Activated effector memory CD4-positive, alpha-beta T cell treated with anti-CD3 and anti-CD28 coated beads, Interleukin-2, amount 50 U/mL, for 16 hours (primary cell): ENCODE measurements around the gene PI4K2A.

Experiments used
- DNase-seq: peaks from one replicate; pipeline ENCODE4 v3.0.0-alpha.2; 2020

The PI4K2A gene

GRCh38 chr10:97640174-97640867 lies at the start of gene PI4K2A:
Gene PI4K2A (plus strand): TSS chr10:97640671. CDS start chr10:97640743, 72 bp downstream.
- DNase-seq: peak; percentile 100

- no peak for DNase-seq
Measured at GRCh38 chr10:97590748-97591495, 49.5 kb upstream of the PI4K2A start.

DNA sequence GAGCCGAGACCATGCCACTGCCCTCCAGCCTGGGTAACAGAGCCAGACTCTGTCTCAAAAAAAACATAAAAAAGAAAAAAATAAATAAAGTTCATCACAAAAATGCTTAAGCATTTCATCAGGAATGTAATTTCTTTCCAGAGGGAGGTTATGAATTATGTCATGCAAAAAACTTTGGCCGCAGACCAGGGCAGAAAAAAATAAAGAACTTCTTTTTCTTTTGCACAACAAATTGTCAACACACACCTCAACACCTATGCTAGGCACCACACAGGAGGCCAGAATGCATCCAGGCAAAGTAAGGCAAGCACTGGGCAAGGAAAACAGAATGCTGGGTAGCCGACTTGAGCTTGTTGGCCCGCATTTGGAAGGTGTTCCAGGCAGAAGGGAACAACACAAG lies 47.0 kb upstream of the PI4K2A start:
- DNase-seq: no peak

GRCh38 chr10:97596101-97597082 lies 44.1 kb upstream of the PI4K2A start:
- no peak for DNase-seq

GRCh38 chr10:97597778-97598177 lies 42.7 kb upstream of the PI4K2A start:
- DNase-seq: no peak

DNA sequence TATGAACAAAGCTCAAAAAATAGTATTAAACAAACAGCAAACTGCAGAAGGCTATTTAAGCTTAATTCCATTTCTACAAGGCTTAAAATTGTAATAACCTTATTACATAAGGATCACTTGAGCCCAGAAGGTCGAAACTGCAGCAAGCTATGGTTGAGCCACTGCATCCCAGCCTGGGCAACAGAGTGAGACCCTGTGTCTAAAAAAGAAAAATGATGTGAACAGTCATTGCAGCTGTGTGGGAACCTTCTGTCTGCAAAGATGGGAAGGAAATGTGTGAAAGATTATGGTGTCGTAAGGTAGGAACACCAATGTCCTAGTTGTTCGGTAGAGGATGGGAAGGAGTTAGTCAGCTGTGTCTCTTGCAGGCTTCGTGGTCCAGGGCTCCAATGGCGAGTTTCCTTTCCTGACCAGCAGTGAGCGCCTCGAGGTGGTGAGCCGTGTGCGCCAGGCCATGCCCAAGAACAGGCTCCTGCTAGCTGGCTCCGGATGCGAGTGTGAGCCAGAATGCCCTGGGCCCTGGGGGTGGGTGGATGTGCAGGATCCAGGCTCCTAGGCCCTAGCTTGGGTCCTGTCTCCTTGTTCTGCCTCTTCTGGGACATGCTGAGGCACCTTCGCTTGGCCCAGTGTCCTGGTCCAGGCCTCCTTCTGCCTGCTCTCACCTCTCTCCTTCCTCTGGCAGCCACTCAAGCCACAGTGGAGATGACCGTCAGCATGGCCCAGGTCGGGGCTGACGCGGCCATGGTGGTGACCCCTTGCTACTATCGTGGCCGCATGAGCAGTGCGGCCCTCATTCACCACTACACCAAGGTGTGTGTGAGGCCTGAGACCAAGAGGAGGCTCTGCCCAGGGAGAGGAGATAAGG lies 41.8 kb upstream of the PI4K2A start:
- DNase-seq: no peak

DNA sequence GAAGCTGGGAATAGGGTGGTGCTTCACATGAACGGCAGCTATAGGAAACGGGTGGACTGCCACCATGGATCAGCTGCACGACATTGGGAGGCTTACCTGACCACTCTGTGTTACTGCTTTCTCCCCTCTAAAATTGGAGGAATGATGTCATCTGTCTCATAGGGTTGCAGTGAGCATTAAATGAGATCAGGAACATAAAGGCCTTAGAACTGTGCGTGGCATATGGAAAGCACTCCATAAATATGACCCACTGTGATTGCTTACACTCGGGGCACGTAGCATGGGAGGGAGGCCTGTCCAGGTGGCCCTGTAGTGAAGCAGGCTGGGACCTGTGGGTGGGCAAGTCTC lies 41.2 kb upstream of the PI4K2A start:
- no peak for DNase-seq

GRCh38 chr10:97600616-97601015 lies 39.9 kb upstream of the PI4K2A start:
- no peak for DNase-seq

DNA sequence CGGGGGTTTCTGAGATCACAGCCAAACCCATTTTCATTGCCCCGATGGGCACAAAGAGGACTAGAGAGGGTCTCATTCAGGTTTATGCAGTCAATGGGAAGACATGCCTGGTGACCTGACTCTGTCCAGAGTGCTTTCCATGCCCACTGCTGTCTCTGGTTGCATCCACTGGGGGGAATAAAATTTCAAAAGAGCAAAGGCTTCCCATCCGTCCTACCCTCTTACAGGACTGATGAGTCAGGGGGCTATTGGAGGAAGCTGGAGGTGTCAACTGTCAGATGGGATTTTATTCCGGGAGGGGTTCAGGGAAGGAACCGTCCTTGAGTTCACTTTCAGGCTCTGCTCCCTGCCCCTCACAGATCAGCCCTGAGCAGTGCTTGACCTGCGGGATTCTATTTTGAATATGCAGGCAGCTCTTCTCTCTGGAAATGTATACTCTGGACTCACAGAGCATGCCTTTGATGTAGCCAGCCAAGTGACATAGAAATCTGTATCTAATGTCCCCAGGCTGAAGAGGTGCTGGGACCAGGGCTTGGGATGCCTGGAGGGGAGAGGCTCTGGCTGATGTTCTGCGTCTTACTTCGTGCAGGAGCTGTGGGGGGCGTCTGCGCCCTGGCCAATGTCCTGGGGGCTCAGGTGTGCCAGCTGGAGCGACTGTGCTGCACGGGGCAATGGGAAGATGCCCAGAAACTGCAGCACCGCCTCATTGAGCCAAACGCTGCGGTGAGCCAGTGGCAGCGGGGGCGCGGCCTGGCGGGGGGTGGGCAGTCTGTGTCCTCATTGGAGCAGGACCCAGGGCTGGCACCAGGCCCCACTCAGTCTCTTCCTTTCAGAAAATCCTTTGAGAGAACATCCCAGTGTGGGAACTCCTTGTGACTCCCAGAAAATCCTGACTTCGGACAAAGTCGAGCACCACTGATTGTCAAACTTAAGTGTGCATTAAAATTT lies 38.9 kb upstream of the PI4K2A start:
- DNase-seq: no peak

DNA sequence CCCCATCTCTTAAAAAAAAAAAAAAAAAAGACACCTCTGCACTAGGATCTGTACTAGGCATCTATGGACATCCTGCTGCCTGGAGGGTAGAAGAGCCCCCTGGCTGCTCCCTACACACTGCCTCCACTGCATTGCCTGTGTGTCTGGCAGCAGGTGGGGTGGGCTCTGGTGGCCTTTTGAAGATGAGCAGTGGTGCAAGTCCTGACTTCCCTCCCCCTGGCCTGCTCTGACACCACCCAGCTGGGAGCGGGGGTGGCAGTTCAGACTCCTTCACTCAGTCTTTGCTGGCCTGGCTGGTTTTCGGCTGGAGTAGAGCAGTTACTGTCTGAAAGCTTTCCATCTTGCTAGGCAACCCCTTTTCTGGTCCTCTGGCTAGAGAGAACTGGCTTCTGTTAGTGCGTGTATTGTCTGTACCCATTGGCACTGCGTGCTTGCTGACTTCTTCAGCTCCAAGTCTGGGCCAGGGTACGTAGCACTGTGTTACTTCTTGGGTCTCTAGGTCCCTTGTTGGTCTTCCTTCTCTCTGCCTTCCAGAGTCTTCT lies 33.3 kb upstream of the PI4K2A start:
- no peak for DNase-seq

- no peak for DNase-seq
Measured at GRCh38 chr10:97608991-97609561, 31.4 kb upstream of the PI4K2A start.

DNA sequence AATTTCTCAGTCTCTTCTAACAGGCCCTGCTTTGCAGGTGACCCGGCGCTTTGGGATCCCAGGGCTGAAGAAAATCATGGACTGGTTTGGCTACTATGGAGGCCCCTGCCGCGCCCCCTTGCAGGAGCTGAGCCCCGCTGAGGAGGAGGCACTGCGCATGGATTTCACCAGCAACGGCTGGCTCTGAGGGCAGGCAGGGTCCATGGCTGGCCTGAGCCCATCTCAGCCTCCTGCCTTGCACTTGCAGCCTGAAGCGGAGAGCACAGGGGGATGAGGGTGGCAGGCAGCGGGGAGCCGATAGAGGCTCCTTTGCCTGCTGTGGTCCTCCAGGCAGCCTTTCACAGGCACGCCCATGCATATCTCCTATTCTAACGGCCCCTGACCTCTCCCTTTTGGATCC lies 29.0 kb upstream of the PI4K2A start:
- no peak for DNase-seq

GRCh38 chr10:97612386-97612785 lies 28.1 kb upstream of the PI4K2A start:
- no peak for DNase-seq

GRCh38 chr10:97618285-97618684 lies 22.2 kb upstream of the PI4K2A start:
- DNase-seq: no peak

DNA sequence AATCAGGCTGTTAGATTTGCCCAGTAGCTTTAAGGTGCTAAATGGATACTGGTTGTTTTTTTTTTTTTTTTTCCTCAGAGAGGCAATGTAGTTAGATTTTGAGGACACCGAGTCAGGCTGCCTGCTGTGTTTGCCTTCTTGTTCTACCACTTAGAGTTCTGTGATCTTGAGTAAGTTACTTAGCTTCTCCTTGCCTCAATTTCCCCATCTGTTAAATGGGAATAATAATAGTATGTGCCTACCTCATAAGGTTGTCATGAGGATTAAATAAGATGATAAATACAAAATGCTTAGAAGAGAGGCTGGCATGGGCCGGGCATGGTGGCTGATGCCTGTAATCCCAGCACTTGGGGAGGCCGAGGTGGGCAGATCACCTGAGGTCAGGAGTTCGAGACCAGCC lies 21.7 kb upstream of the PI4K2A start:
- no peak for DNase-seq

DNA sequence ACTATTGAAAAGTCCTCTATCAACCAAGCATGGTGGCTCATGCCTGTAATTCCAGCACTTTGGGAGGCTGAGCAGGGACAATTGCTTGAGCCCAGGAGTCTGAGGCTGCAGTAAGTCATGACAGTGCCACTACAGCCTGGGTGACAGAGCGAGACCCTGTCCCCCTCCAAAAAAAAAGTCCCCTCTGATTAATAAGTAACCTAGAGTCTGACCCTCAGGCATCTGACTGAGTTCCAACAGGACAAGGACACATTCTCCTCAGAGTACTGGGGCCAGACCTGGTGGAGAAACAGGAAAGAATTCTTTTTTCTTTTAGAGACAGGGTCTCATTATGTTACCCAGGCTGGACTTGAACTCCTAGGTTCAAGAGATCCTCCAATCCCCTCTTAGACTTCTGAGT lies 17.2 kb upstream of the PI4K2A start:
- no peak for DNase-seq

- no peak for DNase-seq
Measured at GRCh38 chr10:97627731-97628130, 12.7 kb upstream of the PI4K2A start.

- DNase-seq: no peak
Measured at GRCh38 chr10:97628228-97628627, 12.2 kb upstream of the PI4K2A start.

GRCh38 chr10:97629289-97629688 lies 11.2 kb upstream of the PI4K2A start:
- no peak for DNase-seq

DNA sequence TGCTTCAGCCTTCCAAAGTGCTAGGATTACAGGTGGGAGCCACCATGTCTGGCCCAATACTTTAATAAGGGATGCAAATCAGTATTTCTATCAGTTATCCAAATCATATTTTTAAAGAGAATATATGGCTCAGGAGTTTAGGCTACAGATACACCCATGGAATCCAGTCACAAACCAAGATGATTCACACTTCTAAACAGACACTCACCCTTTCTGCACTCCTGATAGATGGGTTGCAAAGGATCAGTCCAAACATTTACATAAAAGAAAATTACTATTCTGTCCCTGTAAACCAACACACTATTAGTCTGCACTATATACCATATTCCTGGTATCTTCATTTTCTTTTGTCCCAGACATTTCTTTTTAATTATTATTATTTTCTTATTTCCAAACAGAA lies 9.4 kb upstream of the PI4K2A start:
- no peak for DNase-seq
